A549 (cell line): ENCODE measurements around the gene ELOVL6. TPM values are rescaled to one million over a fixed set of nuclear protein-coding genes. Genes with fewer than 3 reads are reported as not detected.

Source experiments
- ATAC-seq, 2 experiments: fragments of 200-7000 bp in 1 of 2; fragments of >200 bp in 1 of 2; cut with Nextera tagmentation in 1 of 2; cut with Tn5 transposase in 1 of 2; 3 replicates each; pipeline versions ENCODE4 v1.8.0 to v1.9.1; 2018 to 2020; ENCODE audit warnings: mild to moderate bottlenecking in 1 of 2, moderate library complexity in 1 of 2
- CTCF ChIA-PET: fragments of 300-600 bp; sonication (Branson Sonifier 250); formaldehyde crosslinking; extraction: SDS; loops from one replicate; lab custom pipeline; 2021; ENCODE audit warnings: antibody characterized with exemption, inconsistent platforms; lab: Yijun Ruan, JAX
- POLR2A ChIA-PET: fragments of 350-600 bp; formaldehyde crosslinking; extraction: SDS; loops from one replicate; lab custom pipeline; 2021; ENCODE audit warnings: antibody characterized with exemption, inconsistent platforms; lab: Yijun Ruan, JAX
- DNase-seq, 2 experiments: peaks; one replicate each; pipeline versions ENCODE4 v3.0.0 to v3.0.0-alpha.2; 2011 to 2016; ENCODE audit warnings: low read depth in 1 of 2, low spot score in 1 of 2
- FAIRE-seq: peaks from 2 replicates; lab custom pipeline; 2011; peaks lifted over from hg19 to GRCh38; lab: Jason Lieb, UNC
- H3K27ac ChIP-seq, 2 experiments: fragments of >200 bp; sonication (Bioruptor Twin); formaldehyde crosslinking; 3 replicates each; pipeline ENCODE4 v1.5.1; 2016 to 2017
- H3K4me1 ChIP-seq: fragments of >200 bp; sonication (Bioruptor Twin); formaldehyde crosslinking; 3 replicates; pipeline ENCODE4 v1.6.1; 2016
- H3K4me2 ChIP-seq: fragments of >200 bp; sonication (Bioruptor Twin); formaldehyde crosslinking; 3 replicates; pipeline ENCODE4 v1.6.1; 2016
- H3K4me3 ChIP-seq: fragments of >200 bp; sonication (Bioruptor Twin); formaldehyde crosslinking; 3 replicates; pipeline ENCODE4 v1.5.1; 2016
- H3K9me3 ChIP-seq: fragments of >200 bp; sonication (Bioruptor Twin); formaldehyde crosslinking; 3 replicates; pipeline ENCODE4 v1.6.1; 2016
- CTCF ChIP-seq: fragments of >200 bp; sonication (Bioruptor Twin); formaldehyde crosslinking; IDR thresholded peaks from 3 replicates; pipeline ENCODE4 v1.5.1; 2016
- EHF ChIP-seq: fragments of 250-450 bp; sonication (Bioruptor Pico); IDR thresholded peaks from 2 replicates; pipeline ENCODE4 v1.5.0; 2020; ENCODE audit warnings: mild to moderate bottlenecking
- ESRRA ChIP-seq: fragments of 150-350 bp; IDR thresholded peaks from 2 replicates; pipeline ENCODE4 v1.6.1; 2014; ENCODE audit warnings: mild to moderate bottlenecking, low read length, borderline replicate concordance
- FOSL2 ChIP-seq, 2 experiments: fragments of 450-650 bp in 1 of 2; fragments of >200 bp in 1 of 2; sonication (Bioruptor Twin) in 1 of 2; formaldehyde crosslinking; IDR thresholded peaks; 2 replicates each; pipeline versions ENCODE4 v1.5.0 to v1.6.1; 2016 to 2020; ENCODE audit warnings: mild to moderate bottlenecking in 1 of 2, moderate library complexity in 1 of 2
- HES2 ChIP-seq: fragments of >200 bp; sonication (Bioruptor Twin); formaldehyde crosslinking; IDR thresholded peaks from 2 replicates; pipeline ENCODE4 v1.6.1; 2016
- HOXB5 ChIP-seq: fragments of 250-450 bp; sonication (Bioruptor Pico); IDR thresholded peaks from 2 replicates; pipeline ENCODE4 v1.5.0; 2020; ENCODE audit warnings: mild to moderate bottlenecking, moderate library complexity
- KDM1A ChIP-seq: fragments of 200-600 bp; sonication (generic); IDR thresholded peaks from 2 replicates; pipeline ENCODE4 v1.6.1; 2016; ENCODE audit warnings: low read depth, mild to moderate bottlenecking
- MAX ChIP-seq: IDR thresholded peaks from 2 replicates; pipeline ENCODE4 v1.6.1; 2012
- PBX3 ChIP-seq: IDR thresholded peaks from 2 replicates; pipeline ENCODE4 v1.6.1; 2012
- POLR2AphosphoS2 ChIP-seq: conservative IDR thresholded peaks from 2 replicates; pipeline ENCODE4 v1.6.1; 2012; ENCODE audit warnings: low read length, improper control_type of control experiment, inconsistent platforms
- RAD21 ChIP-seq, 2 experiments: fragments of >200 bp in 1 of 2; sonication (Bioruptor Twin) in 1 of 2; formaldehyde crosslinking in 1 of 2; IDR thresholded peaks in 1 of 2; conservative IDR thresholded peaks in 1 of 2; 2 replicates in 1 of 2; 3 replicates in 1 of 2; pipeline ENCODE4 v1.6.1; 2012 to 2018; ENCODE audit warnings: inconsistent platforms in 1 of 2
- RARB ChIP-seq: fragments of 250-450 bp; sonication (Bioruptor Pico); IDR thresholded peaks from 2 replicates; pipeline ENCODE4 v1.8.0; 2021; ENCODE audit warnings: mild to moderate bottlenecking, moderate library complexity
- RCOR1 ChIP-seq: fragments of 150-350 bp; IDR thresholded peaks from 2 replicates; pipeline ENCODE4 v1.6.1; 2014; ENCODE audit warnings: antibody characterized with exemption, low read length, low read depth
- RNF2 ChIP-seq: fragments of 200-600 bp; sonication (generic); IDR thresholded peaks from 2 replicates; pipeline ENCODE4 v1.6.1; 2016; ENCODE audit warnings: low read depth, mild to moderate bottlenecking, antibody characterized with exemption, moderate library complexity, borderline replicate concordance
- SMC3 ChIP-seq: fragments of >200 bp; sonication (Bioruptor Twin); formaldehyde crosslinking; IDR thresholded peaks from 3 replicates; pipeline ENCODE4 v1.6.1; 2018; ENCODE audit warnings: inconsistent platforms
- TP53 ChIP-seq: fragments of 250-450 bp; sonication (Bioruptor Pico); IDR thresholded peaks from 2 replicates; pipeline ENCODE4 v1.5.0; 2021; ENCODE audit warnings: mild to moderate bottlenecking, moderate library complexity
- USF2 ChIP-seq: fragments of 450-650 bp; IDR thresholded peaks from 2 replicates; pipeline ENCODE4 v1.6.1; 2014; ENCODE audit warnings: antibody characterized with exemption
- ZNF302 ChIP-seq: fragments of 250-450 bp; sonication (Bioruptor Pico); IDR thresholded peaks from 2 replicates; pipeline ENCODE4 v1.9.0; 2021; ENCODE audit warnings: inconsistent platforms, mild to moderate bottlenecking, moderate library complexity
- ZSCAN20 ChIP-seq: fragments of 250-450 bp; sonication (Bioruptor Pico); IDR thresholded peaks from 2 replicates; pipeline ENCODE4 v1.8.0; 2022; ENCODE audit warnings: mild to moderate bottlenecking, moderate library complexity
- WGBS: methylation state at CpG from one replicate; pipeline ENCODE4 v1.1.6; 2017; ENCODE audit errors: missing lambda C conversion rate; 5-methylcytosine and 5-hydroxymethylcytosine counted together
- polyA plus RNA-seq, 4 experiments: library from polyadenylated mRNA; depleted of rRNA in 3 of 4; stranded (reverse); fragments of >200 nt; fragmentation: RNase III in 1 of 4; extraction: RNeasy Plus Mini Kit Qiagen cat#74134 plus additional on column Dnase treatment in 1 of 4; gene quantifications; 2 replicates in 3 of 4; 3 replicates in 1 of 4; pipeline ENCODE4 v1.2.3, GENCODE V29; 2011 to 2017

The ELOVL6 gene
- polyA plus RNA-seq, 2 of the 4 experiments (the other 2 are of a cell fraction): 22.0 to 26.8 TPM

- no peak overlapping the region for H3K4me3 ChIP-seq
- TF ChIP-seq PBX3: no peak
- TF ChIP-seq TP53 (CRISPR knock-in tag): no peak
- TF ChIP-seq RNF2: no peak
- TF ChIP-seq RARB (CRISPR knock-in tag): no peak
- no peak for TF ChIP-seq POLR2AphosphoS2
- no peak for TF ChIP-seq CTCF
- TF ChIP-seq USF2: no peak
- TF ChIP-seq MAX: no peak
- no peak for TF ChIP-seq HES2
- no peak for TF ChIP-seq HOXB5 (CRISPR knock-in tag)
- no peak for TF ChIP-seq FOSL2 (IDR thresholded peaks at IDR 0.05)
- TF ChIP-seq FOSL2 (CRISPR knock-in tag; IDR thresholded peaks at IDR 0.05): no peak
- no peak for TF ChIP-seq KDM1A
- TF ChIP-seq ZSCAN20 (CRISPR knock-in tag): no peak
- no peak for TF ChIP-seq RAD21 (conservative IDR thresholded peaks at IDR 0.05 in 1 of 2, IDR thresholded peaks at IDR 0.05 in 1 of 2)
- TF ChIP-seq RCOR1: no peak
- TF ChIP-seq EHF (CRISPR knock-in tag): no peak
- POLR2A ChIA-PET: no interaction called here
- no peak overlapping the region for H3K27ac ChIP-seq
- ATAC-seq (no peak), FAIRE-seq (no peak), DNase-seq (no peak)
- no peak overlapping the region for H3K4me2 ChIP-seq
- no peaks in the 10 kb centered on the region for H3K4me1 ChIP-seq
- 70% methylated on average over 9 of the region's 9 CpGs for WGBS
- H3K9me3 ChIP-seq: no peaks in the 10 kb centered on the region
- CTCF ChIA-PET: interaction anchor here (0.6 to 8.4 kb wide), 10 partner anchors 10 to 521 kb away, joined by 3 to 154 read pairs (median 3); no protein-coding TSS in a partner anchor
These were observed 198.9 kb downstream of the ELOVL6 start for GRCh38 chr4:109999585-109999912.

- ChIA-PET CTCF (interaction anchor here (0.6 to 8.4 kb wide), 26 partner anchors 10 to 1643 kb away, joined by 3 to 154 read pairs (median 3); partner anchors contain the start of gene ELOVL6), POLR2A (no interaction called here)
- 26% methylated on average over 3 of the region's 3 CpGs for WGBS
- ATAC-seq (peak; percentile 83 to 88), DNase-seq (peak; percentile 37 to 62), FAIRE-seq (peak; percentile 80)
- no peaks in the 10 kb centered on the region for H3K4me1 ChIP-seq
- no peak overlapping the region for H3K27ac ChIP-seq
- H3K4me2 ChIP-seq: no peak overlapping the region
- TF ChIP-seq SMC3 (peak; percentile 59), RAD21 (conservative IDR thresholded peaks at IDR 0.05 in 1 of 2, IDR thresholded peaks at IDR 0.05 in 1 of 2) (peak; percentile 76 to 78), CTCF (peak; percentile 75), MAX (no peak), ESRRA (no peak), ZNF302 (CRISPR knock-in tag) (no peak)
- TF ChIP-seq, all 56 proteins: peak for 3
- no peak overlapping the region for H3K4me3 ChIP-seq
- no peaks in the 10 kb centered on the region for H3K9me3 ChIP-seq
These were observed 199.4 kb downstream of the ELOVL6 start for GRCh38 chr4:109998867-109999584.
